ENCODE results near the gene P2RX4. TPM values are rescaled to one million over a fixed set of nuclear protein-coding genes. Genes with fewer than 3 reads are reported as not detected.

The P2RX4 gene
- total RNA-seq, 1 experiment from 2014 or later: 8.1 TPM

DNA sequence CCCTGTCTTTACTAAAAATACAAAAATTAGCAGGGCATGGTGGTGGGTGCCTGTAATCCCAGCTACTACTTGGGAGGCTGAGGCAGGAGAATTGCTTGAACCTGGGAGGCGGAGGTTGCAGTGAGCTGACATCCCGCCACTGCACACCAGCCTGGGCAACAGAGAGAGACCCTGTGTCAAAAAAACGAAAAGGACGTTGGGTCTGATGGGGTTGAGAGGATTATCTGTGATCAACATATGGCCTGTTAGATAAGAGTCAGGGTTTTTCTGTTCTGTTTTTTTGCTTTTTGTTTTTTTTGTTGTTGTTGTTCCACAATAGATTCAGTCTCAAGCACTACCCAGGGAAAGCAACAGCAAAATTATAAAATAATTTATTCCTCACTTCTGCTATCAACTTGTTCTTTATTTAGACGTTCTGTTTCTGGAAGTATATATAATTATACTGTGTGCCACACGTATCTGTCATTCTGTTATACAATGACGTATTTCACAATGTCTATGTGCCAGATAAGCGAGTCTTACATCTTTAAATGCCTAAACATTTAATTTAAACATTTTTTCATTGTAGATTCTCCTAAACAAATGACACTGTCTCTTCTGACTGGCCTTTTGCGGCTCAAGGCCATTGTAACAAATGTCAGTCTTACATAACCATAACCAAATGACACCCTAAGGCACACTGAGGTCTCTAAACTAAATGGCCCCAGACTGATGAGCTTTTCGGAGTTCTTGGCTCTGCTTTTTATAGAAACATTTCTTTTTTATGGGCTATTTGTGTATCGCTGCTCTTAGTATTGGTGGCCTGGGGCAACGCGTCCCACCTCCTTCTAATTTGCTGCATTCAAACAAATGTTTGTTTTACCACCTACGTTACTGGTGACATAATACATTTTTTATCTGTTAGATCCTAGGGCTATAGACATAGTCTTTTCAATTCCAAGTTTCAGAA lies 7.2 kb upstream of the P2RX4 start:
- Histone ChIP-seq H3K14ac (ENCODE audit: insufficient read depth, low read length) (no peak overlapping the region), H3K4me1 (ENCODE audit: insufficient read depth, low read length) (no peaks in the 10 kb centered on the region), H3K23ac (ENCODE audit: insufficient read length, low read depth, low read length) (no peak overlapping the region), H3K79me2 (ENCODE audit: insufficient read depth, low read length) (no peaks in the 10 kb centered on the region), H3K4ac (ENCODE audit: low read depth, low read length) (no peak overlapping the region), H2AK5ac (ENCODE audit: insufficient read length, low read length) (no peak overlapping the region), H2BK15ac (ENCODE audit: low read depth, low read length) (no peak overlapping the region), H3K23me2 (ENCODE audit: insufficient read length, low read depth, low read length, poor library complexity, severe bottlenecking) (no peaks in the 10 kb centered on the region), H3K27me3 (ENCODE audit: insufficient read depth, low read length) (no peaks in the 10 kb centered on the region), H2AFZ (ENCODE audit: low read length) (no peak overlapping the region), H3K4me2 (ENCODE audit: insufficient read depth, insufficient read length, low read length) (no peak overlapping the region), H3K9ac (ENCODE audit: extremely low read depth, insufficient read length, low read length) (no peak overlapping the region), H3K27ac (ENCODE audit: insufficient read length, low read depth, low read length) (no peak overlapping the region), H2BK120ac (ENCODE audit: low read depth, low read length, poor library complexity, severe bottlenecking) (no peak overlapping the region), H3K9me3 (ENCODE audit: control insufficient read depth, low read depth, low read length) (no peaks in the 10 kb centered on the region), H3T11ph (ENCODE audit: low read length) (no peak overlapping the region), H2BK12ac (ENCODE audit: insufficient read length, low read depth, low read length) (no peak overlapping the region), H3K18ac (ENCODE audit: insufficient read length, low read depth, low read length) (no peak overlapping the region), H2BK5ac (ENCODE audit: insufficient read length, low read length) (no peak overlapping the region), H3K79me1 (ENCODE audit: insufficient read depth, low read depth, low read length, poor library complexity, severe bottlenecking) (no peaks in the 10 kb centered on the region), H3K56ac (ENCODE audit: insufficient read length, low read depth, low read length) (no peak overlapping the region), H4K8ac (replicated peaks; ENCODE audit: insufficient read length, low read depth, low read length) (no peak overlapping the region), H4K20me1 (ENCODE audit: control insufficient read depth, insufficient read depth, insufficient read length) (no peaks in the 10 kb centered on the region), H4K5ac (ENCODE audit: insufficient read length, low read depth, low read length) (no peak overlapping the region), H2BK20ac (ENCODE audit: low read depth, low read length, poor library complexity, severe bottlenecking) (no peak overlapping the region), H4K91ac (ENCODE audit: insufficient read length, low read depth, low read length) (no peak overlapping the region)
- Mint-ChIP-seq H3K27ac (no peak overlapping the region), H3K4me3 (no peak overlapping the region), H3K9me3 (no peaks in the 10 kb centered on the region), H3K36me3 (ENCODE audit: insufficient read depth in 1 of 3, low read depth in 3 of 3) (no peaks in the 10 kb centered on the region), H3K27me3 (ENCODE audit: low read depth) (no peaks in the 10 kb centered on the region; the same call in 1 of the 2 replicates), H3K4me1 (no peaks in the 10 kb centered on the region)
- DNase-seq: no peak
- WGBS (ENCODE audit: extremely low coverage, insufficient read length, low lambda C conversion rate): no CpG with 5 or more reads among the region's 14 CpGs
- TF ChIP-seq, protein P1, sequence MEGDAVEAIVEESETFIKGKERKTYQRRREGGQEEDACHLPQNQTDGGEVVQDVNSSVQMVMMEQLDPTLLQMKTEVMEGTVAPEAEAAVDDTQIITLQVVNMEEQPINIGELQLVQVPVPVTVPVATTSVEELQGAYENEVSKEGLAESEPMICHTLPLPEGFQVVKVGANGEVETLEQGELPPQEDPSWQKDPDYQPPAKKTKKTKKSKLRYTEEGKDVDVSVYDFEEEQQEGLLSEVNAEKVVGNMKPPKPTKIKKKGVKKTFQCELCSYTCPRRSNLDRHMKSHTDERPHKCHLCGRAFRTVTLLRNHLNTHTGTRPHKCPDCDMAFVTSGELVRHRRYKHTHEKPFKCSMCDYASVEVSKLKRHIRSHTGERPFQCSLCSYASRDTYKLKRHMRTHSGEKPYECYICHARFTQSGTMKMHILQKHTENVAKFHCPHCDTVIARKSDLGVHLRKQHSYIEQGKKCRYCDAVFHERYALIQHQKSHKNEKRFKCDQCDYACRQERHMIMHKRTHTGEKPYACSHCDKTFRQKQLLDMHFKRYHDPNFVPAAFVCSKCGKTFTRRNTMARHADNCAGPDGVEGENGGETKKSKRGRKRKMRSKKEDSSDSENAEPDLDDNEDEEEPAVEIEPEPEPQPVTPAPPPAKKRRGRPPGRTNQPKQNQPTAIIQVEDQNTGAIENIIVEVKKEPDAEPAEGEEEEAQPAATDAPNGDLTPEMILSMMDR (conservative IDR thresholded peaks at IDR 0.05): no peak

All from H9 (cell line).